Ovary (tissue), 3 donors: ENCODE results near the gene ATAD2B.

Experiments
- EP300 ChIP-seq: sonication (generic); formaldehyde crosslinking; IDR thresholded peaks from one replicate; pipeline ENCODE4 v1.6.1; 2017; ENCODE audit warnings: antibody characterized with exemption
- POLR2A ChIP-seq: fragments of 450-650 bp; IDR thresholded peaks from one replicate; pipeline ENCODE4 v1.6.1; 2017; ENCODE audit warnings: antibody characterized with exemption, mild to moderate bottlenecking, moderate library complexity
- TF ChIP-seq, protein P1 (sequence below), 3 donors: fragments of 450-650 bp in 2 of 3; fragments of 200-600 bp in 1 of 3; IDR thresholded peaks; one replicate each; pipeline versions ENCODE4 v1.5.1 to v1.8.0; 2016 to 2022; ENCODE audit warnings: antibody characterized with exemption in 3 of 3, mild to moderate bottlenecking in 1 of 3
- donor health status: DM: no; HTN: no; CAD: no.

DNA sequence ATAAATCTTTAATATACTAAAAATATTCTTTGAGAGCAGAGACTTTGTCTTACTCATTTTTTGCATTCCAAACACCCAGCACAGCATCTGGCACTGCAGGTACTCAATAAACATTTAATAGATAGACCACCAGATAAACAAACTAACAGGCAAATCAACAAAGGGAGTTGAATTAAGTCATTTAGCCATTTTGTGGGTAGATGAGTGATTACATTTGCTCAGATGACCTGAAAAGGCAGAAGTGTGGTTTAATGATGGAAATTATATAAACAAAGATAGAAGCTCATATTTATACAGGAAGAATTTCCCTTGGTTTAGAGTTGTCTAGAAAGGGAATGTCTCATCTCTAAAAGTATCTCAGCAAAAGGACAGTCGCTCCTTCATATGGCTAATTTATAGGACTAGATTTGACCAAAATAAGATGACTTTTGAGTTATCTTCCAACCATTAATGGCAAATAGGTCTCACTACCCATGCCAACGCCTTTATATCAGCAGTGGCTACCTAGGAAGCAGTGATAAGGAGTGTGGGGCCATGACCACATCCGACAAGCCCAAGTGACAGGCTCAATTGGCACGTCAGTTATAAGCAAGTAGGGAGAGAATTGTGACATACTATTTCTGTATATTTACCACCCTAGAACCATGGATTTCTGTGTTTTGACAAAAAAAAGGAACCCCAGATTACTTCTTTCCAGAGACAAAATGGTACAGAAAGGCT, 173.5 kb downstream of the ATAD2B start:
- TF ChIP-seq, protein P1, sequence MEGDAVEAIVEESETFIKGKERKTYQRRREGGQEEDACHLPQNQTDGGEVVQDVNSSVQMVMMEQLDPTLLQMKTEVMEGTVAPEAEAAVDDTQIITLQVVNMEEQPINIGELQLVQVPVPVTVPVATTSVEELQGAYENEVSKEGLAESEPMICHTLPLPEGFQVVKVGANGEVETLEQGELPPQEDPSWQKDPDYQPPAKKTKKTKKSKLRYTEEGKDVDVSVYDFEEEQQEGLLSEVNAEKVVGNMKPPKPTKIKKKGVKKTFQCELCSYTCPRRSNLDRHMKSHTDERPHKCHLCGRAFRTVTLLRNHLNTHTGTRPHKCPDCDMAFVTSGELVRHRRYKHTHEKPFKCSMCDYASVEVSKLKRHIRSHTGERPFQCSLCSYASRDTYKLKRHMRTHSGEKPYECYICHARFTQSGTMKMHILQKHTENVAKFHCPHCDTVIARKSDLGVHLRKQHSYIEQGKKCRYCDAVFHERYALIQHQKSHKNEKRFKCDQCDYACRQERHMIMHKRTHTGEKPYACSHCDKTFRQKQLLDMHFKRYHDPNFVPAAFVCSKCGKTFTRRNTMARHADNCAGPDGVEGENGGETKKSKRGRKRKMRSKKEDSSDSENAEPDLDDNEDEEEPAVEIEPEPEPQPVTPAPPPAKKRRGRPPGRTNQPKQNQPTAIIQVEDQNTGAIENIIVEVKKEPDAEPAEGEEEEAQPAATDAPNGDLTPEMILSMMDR (IDR thresholded peaks at IDR 0.05), result no peak
- TF ChIP-seq POLR2A (no peak), EP300 (no peak)
